ENCODE data around the gene RNF39. TPM values are rescaled to one million over a fixed set of nuclear protein-coding genes. Genes with fewer than 3 reads are reported as not detected.
A peak's percentile ranks its signal among the peaks of the same experiment; 100 is the strongest.

The RNF39 gene
- total RNA-seq, 1 experiment from 2014 or later: not detected

- DNase-seq (ENCODE audit: low spot score): no peak
- in situ Hi-C loops (cut with HindIII; ENCODE audit: low sequenced_read_pairs): no loop called here
These were observed 22.6 kb upstream of the RNF39 start for GRCh38 chr6:30097902-30098768.

GRCh38 chr6:30096829-30097228 lies 21.3 kb upstream of the RNF39 start:
- in situ Hi-C loops (cut with HindIII; ENCODE audit: low sequenced_read_pairs): no loop called here
- DNase-seq (ENCODE audit: low spot score): no peak

GRCh38 chr6:30093951-30094661 lies 18.5 kb upstream of the RNF39 start:
- DNase-seq (ENCODE audit: low spot score): no peak
- in situ Hi-C loops (cut with HindIII; ENCODE audit: low sequenced_read_pairs): no loop called here

- DNase-seq (ENCODE audit: low spot score): no peak
These were observed 17.4 kb upstream of the RNF39 start for GRCh38 chr6:30092852-30093543.

GRCh38 chr6:30091577-30092381 lies 16.2 kb upstream of the RNF39 start:
- DNase-seq (ENCODE audit: low spot score): no peak
- in situ Hi-C loops (cut with HindIII; ENCODE audit: low sequenced_read_pairs): no loop called here

More at GRCh38 chr6:30092852-30093543, 17.4 kb upstream of the RNF39 start:
- in situ Hi-C loops (cut with HindIII; ENCODE audit: low sequenced_read_pairs): no loop called here

- no peak for DNase-seq (ENCODE audit: low spot score)
- in situ Hi-C loops (cut with HindIII; ENCODE audit: low sequenced_read_pairs): no loop called here
These were observed 12.3 kb upstream of the RNF39 start for GRCh38 chr6:30087876-30088275.

GRCh38 chr6:30077218-30077617 lies 1.6 kb upstream of the RNF39 start:
- DNase-seq (ENCODE audit: low spot score): no peak
- in situ Hi-C loops (cut with HindIII; ENCODE audit: low sequenced_read_pairs): no loop called here

GRCh38 chr6:30075790-30076732 lies 492 bp upstream of the RNF39 start:
- in situ Hi-C loops (cut with HindIII; ENCODE audit: low sequenced_read_pairs): no loop called here
- DNase-seq (ENCODE audit: low spot score): no peak

- in situ Hi-C loops (cut with HindIII; ENCODE audit: low sequenced_read_pairs): no loop called here
These were observed 1.1 kb downstream of the RNF39 start for GRCh38 chr6:30074331-30075093.

GRCh38 chr6:30073489-30074235 lies 1.9 kb downstream of the RNF39 start:
- in situ Hi-C loops (cut with HindIII; ENCODE audit: low sequenced_read_pairs): no loop called here
- DNase-seq (ENCODE audit: low spot score): peak; percentile 2

More at GRCh38 chr6:30074331-30075093, 1.1 kb downstream of the RNF39 start:
- DNase-seq (ENCODE audit: low spot score): no peak

GRCh38 chr6:30071858-30072257 lies 3.7 kb downstream of the RNF39 start:
- DNase-seq (ENCODE audit: low spot score): no peak
- in situ Hi-C loops (cut with HindIII; ENCODE audit: low sequenced_read_pairs): no loop called here

GRCh38 chr6:30071081-30071818 lies 4.3 kb downstream of the RNF39 start:
- in situ Hi-C loops (cut with HindIII; ENCODE audit: low sequenced_read_pairs): no loop called here
- DNase-seq (ENCODE audit: low spot score): no peak

- no peak for DNase-seq (ENCODE audit: low spot score)
These were observed 8.0 kb downstream of the RNF39 start for GRCh38 chr6:30067460-30068139.

GRCh38 chr6:30066577-30067459 lies 8.8 kb downstream of the RNF39 start, which contains the start of gene PPP1R11:
Gene PPP1R11 (plus strand): TSS chr6:30067198. CDS start chr6:30067411, 213 bp downstream.
- in situ Hi-C loops (cut with HindIII; ENCODE audit: low sequenced_read_pairs): no loop called here
- peak; percentile 99 for DNase-seq (ENCODE audit: low spot score)

More at GRCh38 chr6:30067460-30068139, 8.0 kb downstream of the RNF39 start:
- in situ Hi-C loops (cut with HindIII; ENCODE audit: low sequenced_read_pairs): no loop called here

Measured in G401 (cell line).